ENCODE data around the gene PNPLA5. TPM values are rescaled to one million over a fixed set of nuclear protein-coding genes. Genes with fewer than 3 reads are reported as not detected.

The PNPLA5 gene
- polyA plus RNA-seq, 3 donors = not detected

- Histone ChIP-seq H3K27me3 (ENCODE audit: control insufficient read depth in 2 of 2, insufficient read depth in 2 of 2, low read length in 2 of 2) (peaks cover 13 to 38% of the 10 kb centered on the region in 2 donors), H3K9ac (ENCODE audit: insufficient read depth, low read length, poor library complexity, severe bottlenecking) (no peak overlapping the region), H3K36me3 (replicated peaks in 1 of 2; ENCODE audit: control insufficient read depth in 1 of 2, insufficient read depth in 2 of 2, low read length in 2 of 2) (no peaks in the 10 kb centered on the region), H3K79me2 (ENCODE audit: insufficient read depth, low read length) (no peaks in the 10 kb centered on the region), H4K20me1 (ENCODE audit: insufficient read depth, low read length) (no peaks in the 10 kb centered on the region), H3K4me2 (replicated peaks; ENCODE audit: extremely low read depth, low read length, poor library complexity, severe bottlenecking) (no peak overlapping the region), H3K9me3 (replicated peaks in 1 of 2; ENCODE audit: control insufficient read depth in 1 of 2, insufficient read depth in 1 of 2, low read length in 2 of 2) (peaks cover 5 to 7% of the 10 kb centered on the region in 2 donors), H3K4me3 (replicated peaks in 1 of 3; ENCODE audit: low read depth in 2 of 3, low read length in 3 of 3) (no peak overlapping the region), H3K27ac (ENCODE audit: low read depth in 1 of 2, low read length in 2 of 2) (no peak overlapping the region), H3K4me1 (ENCODE audit: control insufficient read depth in 1 of 2, insufficient read depth in 2 of 2, low read length in 2 of 2) (peaks cover 8 to 10% of the 10 kb centered on the region in 2 donors), H2AFZ (ENCODE audit: insufficient read depth, low read depth, low read length, poor library complexity, severe bottlenecking) (no peak overlapping the region)
- Mint-ChIP-seq H3K4me3 (no peak overlapping the region), H3K36me3 (no peaks in the 10 kb centered on the region), H3K27ac (no peak overlapping the region), H3K9me3 (peaks cover 0 to 15% (median 11%) of the 10 kb centered on the region in 7 donors), H3K4me1 (peaks cover 7% of the 10 kb centered on the region), H3K27me3 (ENCODE audit: low read depth in 3 of 3) (peaks cover 41 to 61% (median 49%) of the 10 kb centered on the region in 3 donors)
- peak in 1 of 3 donors; percentile 16 for DNase-seq
- no peak for TF ChIP-seq CTCF (IDR thresholded peaks at IDR 0.05)
- intact Hi-C loops (cut with micrococcal nuclease) = no loop called here
- WGBS (ENCODE audit: insufficient coverage) = 74% methylated on average over 4 of the region's 4 CpGs
Measured at GRCh38 chr22:43921370-43921769, 29.6 kb upstream of the PNPLA5 start.

- Histone ChIP-seq H3K4me1 (ENCODE audit: control insufficient read depth in 1 of 2, insufficient read depth in 2 of 2, low read length in 2 of 2) (peaks cover 7 to 9% of the 10 kb centered on the region in 2 donors), H4K20me1 (ENCODE audit: insufficient read depth, low read length) (no peaks in the 10 kb centered on the region), H2AFZ (ENCODE audit: insufficient read depth, low read depth, low read length, poor library complexity, severe bottlenecking) (no peak overlapping the region), H3K4me2 (replicated peaks; ENCODE audit: extremely low read depth, low read length, poor library complexity, severe bottlenecking) (no peak overlapping the region), H3K27ac (ENCODE audit: low read depth in 1 of 2, low read length in 2 of 2) (no peak overlapping the region), H3K27me3 (ENCODE audit: control insufficient read depth in 2 of 2, insufficient read depth in 2 of 2, low read length in 2 of 2) (peaks cover 5 to 19% of the 10 kb centered on the region in 2 donors), H3K4me3 (replicated peaks in 1 of 3; ENCODE audit: low read depth in 2 of 3, low read length in 3 of 3) (no peak overlapping the region), H3K9me3 (replicated peaks in 1 of 2; ENCODE audit: control insufficient read depth in 1 of 2, insufficient read depth in 1 of 2, low read length in 2 of 2) (peaks cover 2 to 3% of the 10 kb centered on the region in 2 donors), H3K79me2 (ENCODE audit: insufficient read depth, low read length) (no peaks in the 10 kb centered on the region), H3K36me3 (replicated peaks in 1 of 2; ENCODE audit: control insufficient read depth in 1 of 2, insufficient read depth in 2 of 2, low read length in 2 of 2) (no peaks in the 10 kb centered on the region), H3K9ac (ENCODE audit: insufficient read depth, low read length, poor library complexity, severe bottlenecking) (no peak overlapping the region)
- H3K4me3 Mint-ChIP-seq = peak overlapping the region in 1 of 2 donors; percentile 39
- 91% methylated on average over 10 of the region's 16 CpGs for WGBS (ENCODE audit: insufficient coverage)
- intact Hi-C loops (cut with micrococcal nuclease) = no loop called here
- no peak overlapping the region for H3K27ac Mint-ChIP-seq
- peaks cover 7% of the 10 kb centered on the region for H3K4me1 Mint-ChIP-seq
- DNase-seq = no peak
- no peak for TF ChIP-seq CTCF (IDR thresholded peaks at IDR 0.05)
- H3K27me3 Mint-ChIP-seq (ENCODE audit: low read depth in 3 of 3) = peaks cover 32 to 47% (median 37%) of the 10 kb centered on the region in 3 donors
- H3K36me3 Mint-ChIP-seq = no peaks in the 10 kb centered on the region
- peaks cover 0 to 6% (median 3%) of the 10 kb centered on the region in 7 donors for H3K9me3 Mint-ChIP-seq
Measured at GRCh38 chr22:43919106-43919973, 27.5 kb upstream of the PNPLA5 start.

Data from CD14-positive monocyte (primary cell).